Measurements from ENCODE around the gene STAB1.

The STAB1 gene

GRCh38 chr3:52494886-52495495, at the start of gene STAB1:
Gene STAB1 (plus strand): TSS chr3:52495338. CDS start chr3:52495414, 76 bp downstream.
- DNase-seq (ENCODE audit: low read depth): no peak

GRCh38 chr3:52446042-52446441, 49.1 kb upstream of the STAB1 start:
- no peak for DNase-seq (ENCODE audit: low read depth)

- DNase-seq (ENCODE audit: low read depth): no peak
Measured at GRCh38 chr3:52446631-52447511, 48.3 kb upstream of the STAB1 start.

GRCh38 chr3:52447512-52448355, 47.4 kb upstream of the STAB1 start:
- DNase-seq (ENCODE audit: low read depth): no peak

GRCh38 chr3:52450489-52451236, 44.5 kb upstream of the STAB1 start:
- DNase-seq (ENCODE audit: low read depth): no peak

GRCh38 chr3:52451237-52452083, 43.7 kb upstream of the STAB1 start:
- no peak for DNase-seq (ENCODE audit: low read depth)

- no peak for DNase-seq (ENCODE audit: low read depth)
Measured at GRCh38 chr3:52452126-52452525, 43.0 kb upstream of the STAB1 start.

- no peak for DNase-seq (ENCODE audit: low read depth)
Measured at GRCh38 chr3:52452570-52453221, 42.4 kb upstream of the STAB1 start.

- DNase-seq (ENCODE audit: low read depth): no peak
Measured at GRCh38 chr3:52453496-52454249, 41.5 kb upstream of the STAB1 start, which contains the start of gene TNNC1. Gene TNNC1 (minus strand): TSS chr3:52454041. CDS start chr3:52454015, 26 bp downstream.

- no peak for DNase-seq (ENCODE audit: low read depth)
Measured at GRCh38 chr3:52454250-52454937, 40.7 kb upstream of the STAB1 start.

- no peak for DNase-seq (ENCODE audit: low read depth)
Measured at GRCh38 chr3:52454938-52455282, 40.2 kb upstream of the STAB1 start.

GRCh38 chr3:52455283-52456168, 39.6 kb upstream of the STAB1 start, which contains the start of gene NISCH:
Gene NISCH (plus strand): TSS chr3:52455604. CDS start chr3:52455642, 38 bp downstream.
- DNase-seq (ENCODE audit: low read depth): no peak

- no peak for DNase-seq (ENCODE audit: low read depth)
Measured at GRCh38 chr3:52456169-52456799, 38.9 kb upstream of the STAB1 start.

- no peak for DNase-seq (ENCODE audit: low read depth)
Measured at GRCh38 chr3:52456800-52457183, 38.3 kb upstream of the STAB1 start.

- DNase-seq (ENCODE audit: low read depth): no peak
Measured at GRCh38 chr3:52458031-52458760, 36.9 kb upstream of the STAB1 start.

- no peak for DNase-seq (ENCODE audit: low read depth)
Measured at GRCh38 chr3:52458770-52459545, 36.2 kb upstream of the STAB1 start.
